ENCODE results near the gene FGFR3.

- TF ChIP-seq CTCF (IDR thresholded peaks at IDR 0.05): no peak
- TF ChIP-seq POLR2A (IDR thresholded peaks at IDR 0.05): no peak
These were observed 15.3 kb downstream of the FGFR3 start for GRCh38 chr4:1808396-1808795.

Measured in heart left ventricle (tissue), 13 donors.